Prostate gland (tissue), 2 donors: ENCODE measurements around the gene STK10. TPM values are rescaled to one million over a fixed set of nuclear protein-coding genes. Genes with fewer than 3 reads are reported as not detected.

Experiments used
- DNase-seq: peaks from one replicate; pipeline ENCODE4 v3.0.0-alpha.2; 2019; ENCODE audit warnings: low spot score
- H3K27ac ChIP-seq, 2 donors: fragments of 200-600 bp; sonication (generic); 2 replicates each; pipeline ENCODE4 v1.5.1; 2017 to 2019
- H3K27me3 ChIP-seq: fragments of 200-600 bp; sonication (generic); replicated peaks from 2 replicates; pipeline ENCODE4 v1.5.1; 2019; ENCODE audit not compliant: insufficient read depth
- H3K36me3 ChIP-seq, 2 donors: fragments of 200-600 bp; sonication (generic); 1 replicate in 1 of 2; 2 replicates in 1 of 2; pipeline versions ENCODE4 v1.5.1 to v1.8.1; 2017 to 2019
- H3K4me1 ChIP-seq: fragments of 200-600 bp; sonication (generic); replicated peaks from 2 replicates; pipeline ENCODE4 v1.5.1; 2019
- H3K4me3 ChIP-seq, 2 donors: fragments of 200-600 bp; sonication (generic); 2 replicates each; pipeline ENCODE4 v1.5.1; 2017 to 2019
- H3K9me3 ChIP-seq: fragments of 200-600 bp; sonication (generic); 2 replicates; pipeline ENCODE4 v1.5.1; 2017
- CTCF ChIP-seq, 4 experiments: fragments of 200-600 bp in 2 of 4; fragments of 450-650 bp in 2 of 4; sonication (generic) in 2 of 4; IDR thresholded peaks; 1 replicate in 3 of 4; 2 replicates in 1 of 4; pipeline ENCODE4 v1.5.1; 2016 to 2019; ENCODE audit warnings: antibody characterized with exemption in 4 of 4, mild to moderate bottlenecking in 2 of 4, moderate library complexity in 2 of 4
- POLR2A ChIP-seq: fragments of 450-650 bp; IDR thresholded peaks from one replicate; pipeline ENCODE4 v1.6.1; 2016; ENCODE audit warnings: antibody characterized with exemption, mild to moderate bottlenecking
- POLR2AphosphoS5 ChIP-seq: sonication (generic); formaldehyde crosslinking; IDR thresholded peaks from one replicate; pipeline ENCODE4 v1.6.1; 2017; ENCODE audit warnings: antibody characterized with exemption
- WGBS: methylation state at CpG from one replicate; pipeline ENCODE4 v1.1.5; 2018; 5-methylcytosine and 5-hydroxymethylcytosine counted together
- intact Hi-C: fragments of 100-400 bp; cut with DNase I; formaldehyde crosslinking; loops from one replicate; pipeline ENCODE4 v1.14.2; 2022
- total RNA-seq, 2 donors: library from RNA; depleted of rRNA; stranded (reverse); fragments of >200 nt; gene quantifications; one replicate each; pipeline ENCODE4 v1.1.0, GENCODE V29; 2016

Gene STK10
- total RNA-seq, 2 donors from 2014 or later: 4.6 to 73.3 TPM

GRCh38 chr5:172093559-172093958 lies 94.5 kb downstream of the STK10 start:
- no peaks in the 10 kb centered on the region for H3K9me3 ChIP-seq
- intact Hi-C loops: no loop called here
- 93% methylated on average over 10 of the region's 10 CpGs for WGBS
- no peaks in the 10 kb centered on the region for H3K4me1 ChIP-seq
- H3K27ac ChIP-seq: no peak overlapping the region
- H3K36me3 ChIP-seq: no peaks in the 10 kb centered on the region
- H3K27me3 ChIP-seq: no peaks in the 10 kb centered on the region
- no peak overlapping the region for H3K4me3 ChIP-seq
- no peak for TF ChIP-seq POLR2A
- TF ChIP-seq CTCF (IDR thresholded peaks at IDR 0.05): no peak
- no peak for TF ChIP-seq POLR2AphosphoS5
- no peak for DNase-seq

DNA sequence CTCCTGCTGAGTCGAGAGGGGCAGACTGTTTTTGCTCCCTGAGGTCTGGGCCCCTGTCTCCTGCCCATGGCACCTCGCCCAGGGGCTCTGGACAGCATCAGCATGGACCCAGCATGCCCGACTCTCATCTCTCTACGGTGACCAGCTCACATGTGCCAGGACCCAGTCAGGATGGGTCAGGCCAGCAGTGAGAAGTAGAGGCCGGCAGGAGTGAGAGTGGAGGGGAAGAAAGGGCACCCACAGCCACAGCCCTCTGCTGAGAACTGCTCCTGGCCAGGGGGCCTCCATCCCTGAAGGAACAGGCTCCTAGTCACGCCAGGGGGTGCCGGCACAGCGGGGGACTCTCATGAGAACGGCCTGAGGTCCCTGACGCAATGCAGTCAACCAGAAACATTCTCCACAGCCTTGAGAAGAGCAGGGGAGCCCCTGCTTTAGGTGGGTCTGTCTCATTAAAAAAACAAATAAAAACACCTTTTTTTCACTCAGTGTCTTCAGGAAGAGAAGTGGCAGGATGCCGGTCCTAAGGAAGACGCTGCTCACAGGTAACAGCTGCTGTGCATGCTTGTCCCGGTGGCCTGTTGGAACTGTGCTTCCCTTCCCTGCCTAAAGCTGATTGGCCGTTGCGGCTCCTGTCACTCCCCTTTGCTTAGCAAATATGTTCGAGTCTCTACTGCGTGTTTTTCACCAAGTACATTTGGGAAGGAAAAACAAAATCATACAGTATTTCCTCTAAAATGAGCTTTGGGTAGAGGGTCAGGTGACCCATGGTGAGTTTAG lies 95.9 kb downstream of the STK10 start:
- no peaks in the 10 kb centered on the region for H3K27me3 ChIP-seq
- no peak for TF ChIP-seq POLR2A
- no peak for TF ChIP-seq CTCF (IDR thresholded peaks at IDR 0.05)
- TF ChIP-seq POLR2AphosphoS5: no peak
- no peaks in the 10 kb centered on the region for H3K4me1 ChIP-seq
- H3K36me3 ChIP-seq: no peaks in the 10 kb centered on the region
- H3K27ac ChIP-seq: no peak overlapping the region
- 84% methylated on average over 17 of the region's 17 CpGs for WGBS
- no peak overlapping the region for H3K4me3 ChIP-seq
- DNase-seq: no peak
- no peaks in the 10 kb centered on the region for H3K9me3 ChIP-seq
- intact Hi-C loops: no loop called here

- no peaks in the 10 kb centered on the region for H3K36me3 ChIP-seq
These were observed 97.0 kb downstream of the STK10 start for GRCh38 chr5:172090976-172091547.

DNA sequence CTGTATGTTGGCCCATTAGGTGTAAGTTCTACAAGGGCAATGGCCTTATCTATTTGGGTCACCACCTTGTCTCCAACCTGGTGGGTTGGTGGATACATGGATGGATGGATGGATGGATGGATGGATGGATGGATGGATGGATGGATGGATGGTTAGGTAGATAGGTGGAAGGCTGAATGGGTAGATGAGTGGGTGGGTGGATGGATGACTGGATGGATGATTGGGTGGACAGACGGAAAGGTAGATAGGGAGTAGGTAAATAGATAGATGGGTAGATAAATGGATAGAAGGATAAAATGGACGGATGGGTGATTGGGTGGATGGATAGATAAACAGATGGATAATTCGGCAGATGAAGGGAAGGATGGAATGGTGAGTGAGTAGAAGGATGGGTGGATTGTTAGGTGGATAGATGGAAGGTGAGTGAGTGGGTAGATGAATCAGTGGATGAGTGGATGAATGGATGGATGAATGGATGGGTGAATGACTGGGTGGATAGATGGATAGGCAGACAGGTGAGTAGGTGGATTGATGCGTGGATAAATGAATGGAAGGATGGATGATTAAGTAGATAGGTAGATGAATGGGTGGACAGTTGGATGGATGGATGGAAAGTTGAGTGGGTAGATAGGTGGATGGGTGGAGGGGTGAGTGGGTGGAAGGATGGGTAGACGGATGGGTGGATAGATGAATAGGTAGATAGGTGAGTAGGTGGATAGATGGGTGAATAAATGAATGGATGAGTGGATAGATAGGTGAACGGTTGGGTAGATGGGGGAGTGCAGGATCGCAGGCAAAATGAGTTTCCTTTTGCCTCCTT lies 98.5 kb downstream of the STK10 start:
- 88% methylated on average over 7 of the region's 7 CpGs for WGBS
- H3K36me3 ChIP-seq: no peaks in the 10 kb centered on the region
- DNase-seq: no peak
- intact Hi-C loops: no loop called here
- no peaks in the 10 kb centered on the region for H3K9me3 ChIP-seq
- H3K4me1 ChIP-seq: no peaks in the 10 kb centered on the region
- no peak overlapping the region for H3K4me3 ChIP-seq
- no peak overlapping the region for H3K27ac ChIP-seq
- H3K27me3 ChIP-seq: no peaks in the 10 kb centered on the region
- TF ChIP-seq POLR2A (no peak), POLR2AphosphoS5 (no peak)

More at GRCh38 chr5:172090976-172091547, 97.0 kb downstream of the STK10 start:
- WGBS: 64% methylated on average over 10 of the region's 10 CpGs
- Histone ChIP-seq H3K4me1 (no peaks in the 10 kb centered on the region), H3K4me3 (no peak overlapping the region), H3K27me3 (no peaks in the 10 kb centered on the region), H3K9me3 (no peaks in the 10 kb centered on the region), H3K27ac (no peak overlapping the region)
- no peak for DNase-seq
- intact Hi-C loops: no loop called here
- TF ChIP-seq POLR2AphosphoS5 (no peak), POLR2A (no peak), CTCF (IDR thresholded peaks at IDR 0.05) (no peak)

- no peaks in the 10 kb centered on the region for H3K9me3 ChIP-seq
- no peaks in the 10 kb centered on the region for H3K4me1 ChIP-seq
- no peaks in the 10 kb centered on the region for H3K27me3 ChIP-seq
- H3K27ac ChIP-seq: no peak overlapping the region
- no peaks in the 10 kb centered on the region for H3K36me3 ChIP-seq
- WGBS: 88% methylated on average over 2 of the region's 2 CpGs
- no peak for TF ChIP-seq POLR2AphosphoS5
- TF ChIP-seq CTCF (IDR thresholded peaks at IDR 0.05): no peak
- DNase-seq: no peak
- H3K4me3 ChIP-seq: no peak overlapping the region
- intact Hi-C loops: no loop called here
These were observed 99.2 kb downstream of the STK10 start for GRCh38 chr5:172088801-172089200.
